ENCODE data around the gene UNC13B.

DNA sequence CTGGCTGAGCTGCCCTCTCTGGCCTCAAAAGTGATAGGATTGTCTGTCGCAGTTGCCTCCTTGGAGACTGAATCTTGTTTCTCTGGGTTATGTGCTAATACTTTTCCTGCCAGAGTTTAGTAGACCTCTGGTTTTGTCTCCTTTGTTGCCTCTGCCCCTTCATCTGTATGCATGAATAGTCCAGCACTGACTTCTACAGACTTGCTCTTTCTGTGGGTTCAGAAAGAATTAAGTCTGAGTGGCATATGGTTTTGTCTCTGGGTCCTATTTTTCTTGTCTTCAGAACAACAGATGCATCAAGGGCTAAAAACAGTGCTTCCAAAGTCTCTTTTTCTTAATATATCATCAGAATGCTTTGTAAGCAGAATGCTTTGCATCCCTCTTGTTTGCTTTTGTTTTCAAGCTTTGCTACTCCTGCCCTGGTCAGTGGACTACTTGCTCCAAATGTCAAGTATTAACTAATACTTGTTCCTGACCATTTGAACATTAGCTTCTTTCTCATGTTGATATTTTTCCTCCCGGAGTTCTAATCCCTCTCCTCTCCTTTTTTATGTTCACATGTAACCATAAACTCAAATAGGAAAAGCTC, 131.7 kb downstream of the UNC13B start:
- TF ChIP-seq, protein P1, sequence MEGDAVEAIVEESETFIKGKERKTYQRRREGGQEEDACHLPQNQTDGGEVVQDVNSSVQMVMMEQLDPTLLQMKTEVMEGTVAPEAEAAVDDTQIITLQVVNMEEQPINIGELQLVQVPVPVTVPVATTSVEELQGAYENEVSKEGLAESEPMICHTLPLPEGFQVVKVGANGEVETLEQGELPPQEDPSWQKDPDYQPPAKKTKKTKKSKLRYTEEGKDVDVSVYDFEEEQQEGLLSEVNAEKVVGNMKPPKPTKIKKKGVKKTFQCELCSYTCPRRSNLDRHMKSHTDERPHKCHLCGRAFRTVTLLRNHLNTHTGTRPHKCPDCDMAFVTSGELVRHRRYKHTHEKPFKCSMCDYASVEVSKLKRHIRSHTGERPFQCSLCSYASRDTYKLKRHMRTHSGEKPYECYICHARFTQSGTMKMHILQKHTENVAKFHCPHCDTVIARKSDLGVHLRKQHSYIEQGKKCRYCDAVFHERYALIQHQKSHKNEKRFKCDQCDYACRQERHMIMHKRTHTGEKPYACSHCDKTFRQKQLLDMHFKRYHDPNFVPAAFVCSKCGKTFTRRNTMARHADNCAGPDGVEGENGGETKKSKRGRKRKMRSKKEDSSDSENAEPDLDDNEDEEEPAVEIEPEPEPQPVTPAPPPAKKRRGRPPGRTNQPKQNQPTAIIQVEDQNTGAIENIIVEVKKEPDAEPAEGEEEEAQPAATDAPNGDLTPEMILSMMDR (conservative IDR thresholded peaks at IDR 0.05; ENCODE audit: low read depth in 2 of 2), result no peak
- TF ChIP-seq JUNB (IDR thresholded peaks at IDR 0.05; ENCODE audit: unreplicated experiment), result no peak
